Left renal cortex interstitium (tissue), 4 donors: Measurements from ENCODE around the gene SPATA24. TPM values are rescaled to one million over a fixed set of nuclear protein-coding genes. Genes with fewer than 3 reads are reported as not detected.
"Not testable (repeated sequence)": the region's sequence is repeated elsewhere in the genome, so short reads cannot be mapped to it uniquely, and the experiment has no call there.

Source experiments
- DNase-seq, 4 donors: peaks; one replicate each; pipeline ENCODE4 v3.0.0-alpha.2; 2013; ENCODE audit warnings: low read depth in 4 of 4, low spot score in 2 of 4, missing footprints in 1 of 4
- polyA plus RNA-seq, 4 donors: library from polyadenylated mRNA; unstranded; fragments of 120-200 nt; gene quantifications; one replicate each; pipeline ENCODE4 v1.2.1, GENCODE V29; 2013; ENCODE audit not compliant: insufficient read length in 4 of 4

The SPATA24 gene
- 10 to 100 TPM; 13.1 to 17.1 (median 14.0) TPM for polyA plus RNA-seq

GRCh38 chr5:139403787-139404483, at the start of gene SPATA24:
SPATA24 (minus strand) TSS chr5:139404089; CDS start chr5:139404060, 29 bp downstream.
- peak; percentile 93 to 97 (median 96) for DNase-seq

GRCh38 chr5:139451878-139452660, 48.2 kb upstream of the SPATA24 start:
- no peak for DNase-seq

- DNase-seq, result no peak
Observed at GRCh38 chr5:139451176-139451575, 47.3 kb upstream of the SPATA24 start.

- DNase-seq, result no peak
Observed at GRCh38 chr5:139446956-139447779, 43.3 kb upstream of the SPATA24 start.

- no peak for DNase-seq
Observed at GRCh38 chr5:139445325-139446170, 41.7 kb upstream of the SPATA24 start.

GRCh38 chr5:139443831-139444453, 40.1 kb upstream of the SPATA24 start:
- no peak for DNase-seq

GRCh38 chr5:139440416-139440815, 36.5 kb upstream of the SPATA24 start:
- DNase-seq, result not testable (repeated sequence)

GRCh38 chr5:139439013-139439903, 35.4 kb upstream of the SPATA24 start, which contains the start of gene DNAJC18:
DNAJC18 (minus strand) TSS chr5:139439525; CDS start chr5:139439445, 80 bp downstream.
- peak; percentile 75 to 91 (median 84) for DNase-seq

GRCh38 chr5:139438707-139439012, 34.8 kb upstream of the SPATA24 start:
- no peak for DNase-seq

- DNase-seq, result no peak
Observed at GRCh38 chr5:139435676-139436075, 31.8 kb upstream of the SPATA24 start.

- no peak for DNase-seq
Observed at GRCh38 chr5:139431706-139432105, 27.8 kb upstream of the SPATA24 start.

- no peak for DNase-seq
Observed at GRCh38 chr5:139430015-139430414, 26.1 kb upstream of the SPATA24 start.

- no peak for DNase-seq
Observed at GRCh38 chr5:139426203-139426885, 22.5 kb upstream of the SPATA24 start.

GRCh38 chr5:139425497-139425896, 21.6 kb upstream of the SPATA24 start:
- no peak for DNase-seq

GRCh38 chr5:139422307-139422893, 18.5 kb upstream of the SPATA24 start:
- DNase-seq, result peak in 3 of 4 donors; percentile 51

- no peak for DNase-seq
Observed at GRCh38 chr5:139419226-139420192, 15.6 kb upstream of the SPATA24 start.
